Mesothelial cell of epicardium (in vitro differentiated cells): ENCODE results near the gene MAP2K2. TPM values are rescaled to one million over a fixed set of nuclear protein-coding genes. Genes with fewer than 3 reads are reported as not detected.

Source experiments
- DNase-seq, 2 experiments: peaks; one replicate each; pipeline ENCODE4 v3.0.0; 2021; ENCODE audit warnings: low spot score in 2 of 2; ENCODE audit not compliant: unreplicated experiment in 2 of 2
- H3K27ac Mint-ChIP-seq: 2 replicates; pipeline ENCODE4 v1.8.0; 2021; ENCODE audit warnings: mixed read lengths
- H3K27me3 Mint-ChIP-seq: 2 replicates; pipeline ENCODE4 v1.8.0; 2021; ENCODE audit warnings: low read depth, mixed read lengths
- H3K36me3 Mint-ChIP-seq: 2 replicates; pipeline ENCODE4 v1.8.0; 2021; ENCODE audit warnings: mixed read lengths
- H3K4me1 Mint-ChIP-seq: 2 replicates; pipeline ENCODE4 v1.8.0; 2021; ENCODE audit warnings: mixed read lengths
- H3K4me3 Mint-ChIP-seq: 2 replicates; pipeline ENCODE4 v1.8.0; 2021; ENCODE audit warnings: mild to moderate bottlenecking, moderate library complexity, mixed read lengths
- H3K9me3 Mint-ChIP-seq: 2 replicates; pipeline ENCODE4 v1.8.0; 2021; ENCODE audit warnings: mixed read lengths
- total RNA-seq: library from RNA; stranded (reverse); gene quantifications from 3 replicates; pipeline ENCODE4 v1.2.1, GENCODE V29; 2021
- TF ChIP-seq, protein P1 (sequence below): fragments of 200-600 bp; sonication (generic); IDR thresholded peaks from one replicate; pipeline ENCODE4 v1.5.0; 2021; ENCODE audit warnings: antibody characterized with exemption; ENCODE audit not compliant: unreplicated experiment

Gene MAP2K2
- total RNA-seq, 1 donor from 2014 or later: 152 TPM

DNA sequence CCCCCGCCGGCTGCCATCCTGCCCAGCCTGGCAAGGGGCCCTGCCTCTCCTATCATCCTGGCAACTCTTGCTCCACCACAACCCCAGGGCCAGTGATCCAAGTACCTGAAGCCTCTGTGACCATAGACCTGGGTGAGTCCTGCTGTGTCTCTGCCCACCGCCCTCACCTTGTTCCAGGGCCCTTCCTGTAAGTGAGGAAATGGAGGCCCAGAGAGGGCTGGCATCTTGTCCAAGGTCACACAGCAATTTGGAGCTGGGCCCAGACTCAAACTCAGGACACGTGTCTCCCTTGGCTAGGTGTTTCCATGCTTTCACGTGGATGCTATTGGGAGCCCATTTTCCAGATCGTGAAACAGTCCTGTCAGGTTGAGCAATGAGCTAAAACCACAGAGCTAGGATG is 33.2 kb upstream of the MAP2K2 start:
- Mint-ChIP-seq H3K9me3 (no peaks in the 10 kb centered on the region), H3K27ac (no peak overlapping the region), H3K27me3 (peaks cover 32% of the 10 kb centered on the region), H3K36me3 (no peaks in the 10 kb centered on the region), H3K4me3 (no peak overlapping the region), H3K4me1 (no peaks in the 10 kb centered on the region)
- TF ChIP-seq, protein P1, sequence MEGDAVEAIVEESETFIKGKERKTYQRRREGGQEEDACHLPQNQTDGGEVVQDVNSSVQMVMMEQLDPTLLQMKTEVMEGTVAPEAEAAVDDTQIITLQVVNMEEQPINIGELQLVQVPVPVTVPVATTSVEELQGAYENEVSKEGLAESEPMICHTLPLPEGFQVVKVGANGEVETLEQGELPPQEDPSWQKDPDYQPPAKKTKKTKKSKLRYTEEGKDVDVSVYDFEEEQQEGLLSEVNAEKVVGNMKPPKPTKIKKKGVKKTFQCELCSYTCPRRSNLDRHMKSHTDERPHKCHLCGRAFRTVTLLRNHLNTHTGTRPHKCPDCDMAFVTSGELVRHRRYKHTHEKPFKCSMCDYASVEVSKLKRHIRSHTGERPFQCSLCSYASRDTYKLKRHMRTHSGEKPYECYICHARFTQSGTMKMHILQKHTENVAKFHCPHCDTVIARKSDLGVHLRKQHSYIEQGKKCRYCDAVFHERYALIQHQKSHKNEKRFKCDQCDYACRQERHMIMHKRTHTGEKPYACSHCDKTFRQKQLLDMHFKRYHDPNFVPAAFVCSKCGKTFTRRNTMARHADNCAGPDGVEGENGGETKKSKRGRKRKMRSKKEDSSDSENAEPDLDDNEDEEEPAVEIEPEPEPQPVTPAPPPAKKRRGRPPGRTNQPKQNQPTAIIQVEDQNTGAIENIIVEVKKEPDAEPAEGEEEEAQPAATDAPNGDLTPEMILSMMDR: no peak
- no peak for DNase-seq

DNA sequence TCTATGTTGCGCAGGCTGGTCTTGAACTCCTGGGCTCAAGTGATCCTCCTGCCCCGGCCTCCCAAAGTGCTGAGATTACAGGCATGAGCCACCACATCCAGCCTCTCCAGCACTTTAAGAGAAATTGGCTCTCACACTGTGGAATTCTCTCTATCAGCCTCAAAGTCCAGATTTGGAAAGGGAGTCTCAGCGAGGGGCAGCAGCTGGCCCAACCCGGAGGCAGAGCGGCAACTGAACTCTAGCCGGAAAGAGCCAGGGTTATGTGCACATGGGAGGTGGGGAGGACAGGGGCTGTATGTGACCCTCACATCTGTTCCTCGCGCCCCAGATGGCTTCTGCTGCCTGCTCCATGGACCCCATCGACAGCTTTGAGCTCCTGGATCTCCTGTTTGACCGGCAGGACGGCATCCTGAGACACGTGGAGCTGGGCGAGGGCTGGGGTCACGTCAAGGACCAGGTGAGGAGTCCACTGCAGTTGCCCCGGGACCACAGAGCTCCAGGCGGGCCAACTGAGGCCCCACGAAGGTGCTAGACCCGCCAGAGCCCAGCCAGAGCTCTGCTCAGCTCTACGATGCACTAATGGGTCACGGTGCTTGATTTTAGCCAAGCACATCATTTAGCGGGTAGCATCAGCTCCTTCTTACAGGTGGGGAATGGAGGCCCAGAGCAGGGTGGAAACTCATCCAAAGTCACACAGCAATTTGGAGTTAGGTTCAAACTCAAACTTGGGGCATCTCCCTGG is 30.8 kb upstream of the MAP2K2 start:
- Mint-ChIP-seq H3K36me3 (no peaks in the 10 kb centered on the region), H3K4me1 (no peaks in the 10 kb centered on the region), H3K4me3 (no peak overlapping the region), H3K9me3 (no peaks in the 10 kb centered on the region), H3K27me3 (peaks cover 46% of the 10 kb centered on the region), H3K27ac (no peak overlapping the region)
- no peak for DNase-seq
- TF ChIP-seq, protein P1: no peak

DNA sequence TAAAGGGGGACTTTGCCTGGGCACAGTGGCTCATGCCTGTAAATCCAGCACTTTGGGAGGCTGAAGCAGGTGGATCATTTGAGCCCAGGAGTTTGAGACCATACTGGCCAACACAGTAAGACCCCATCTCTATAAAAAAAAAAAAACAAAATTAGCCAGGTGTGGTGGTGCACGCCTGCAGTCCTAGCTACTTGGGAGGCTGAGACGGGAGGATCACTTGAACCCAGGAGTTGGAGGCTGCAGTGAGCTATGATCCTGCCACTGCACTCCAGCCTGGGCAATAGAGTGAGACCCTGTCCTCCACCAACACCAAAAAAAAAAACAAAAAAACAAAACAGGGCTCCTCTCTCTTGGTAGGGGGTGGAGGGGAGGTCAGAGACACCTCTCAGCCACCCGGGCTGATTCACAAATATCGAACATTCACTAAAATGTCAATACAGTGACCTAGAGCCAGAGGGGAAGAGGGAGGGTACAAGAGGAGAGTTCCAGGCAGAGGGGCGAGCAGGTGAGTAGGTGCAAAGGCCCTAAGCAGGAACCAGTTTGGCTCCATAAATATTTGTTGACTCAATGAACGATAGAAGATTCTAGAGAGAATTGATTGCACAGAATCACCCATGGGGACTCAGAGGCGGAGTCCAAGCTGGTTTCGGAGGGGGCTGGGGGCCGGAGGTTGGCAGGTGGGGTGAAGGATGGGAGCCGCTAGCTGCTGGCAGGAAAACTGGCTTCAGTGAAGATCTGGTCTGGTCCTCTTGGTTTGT is 28.5 kb upstream of the MAP2K2 start:
- peaks cover 58% of the 10 kb centered on the region for H3K27me3 Mint-ChIP-seq
- no peaks in the 10 kb centered on the region for H3K36me3 Mint-ChIP-seq
- TF ChIP-seq, protein P1: no peak
- H3K4me3 Mint-ChIP-seq: no peak overlapping the region
- no peak overlapping the region for H3K27ac Mint-ChIP-seq
- no peak for DNase-seq
- no peaks in the 10 kb centered on the region for H3K4me1 Mint-ChIP-seq
- no peaks in the 10 kb centered on the region for H3K9me3 Mint-ChIP-seq

DNA sequence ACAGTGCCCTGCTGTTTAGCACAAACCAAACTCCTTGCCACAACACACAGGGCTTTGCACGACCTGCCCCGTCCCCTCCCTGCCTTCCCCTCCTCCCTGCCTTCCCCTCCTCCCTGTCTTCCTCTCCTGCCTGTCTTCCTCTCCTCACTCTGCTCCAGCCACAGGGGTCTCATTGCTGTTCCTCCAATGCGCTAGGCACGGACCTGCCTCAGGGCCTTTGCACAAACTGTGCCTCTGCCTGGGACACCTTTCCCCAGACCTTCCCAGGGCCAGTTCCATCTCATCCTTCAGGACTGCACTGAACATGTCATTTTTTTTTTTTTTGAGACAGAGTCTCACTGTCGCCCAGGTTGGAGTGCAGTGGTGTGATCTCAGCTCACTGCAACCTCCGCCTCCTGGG is 27.7 kb upstream of the MAP2K2 start:
- DNase-seq: no peak
- Mint-ChIP-seq H3K9me3 (no peaks in the 10 kb centered on the region), H3K4me1 (no peaks in the 10 kb centered on the region), H3K27me3 (peaks cover 59% of the 10 kb centered on the region), H3K27ac (no peak overlapping the region), H3K36me3 (no peaks in the 10 kb centered on the region), H3K4me3 (no peak overlapping the region)
- TF ChIP-seq, protein P1: no peak

DNA sequence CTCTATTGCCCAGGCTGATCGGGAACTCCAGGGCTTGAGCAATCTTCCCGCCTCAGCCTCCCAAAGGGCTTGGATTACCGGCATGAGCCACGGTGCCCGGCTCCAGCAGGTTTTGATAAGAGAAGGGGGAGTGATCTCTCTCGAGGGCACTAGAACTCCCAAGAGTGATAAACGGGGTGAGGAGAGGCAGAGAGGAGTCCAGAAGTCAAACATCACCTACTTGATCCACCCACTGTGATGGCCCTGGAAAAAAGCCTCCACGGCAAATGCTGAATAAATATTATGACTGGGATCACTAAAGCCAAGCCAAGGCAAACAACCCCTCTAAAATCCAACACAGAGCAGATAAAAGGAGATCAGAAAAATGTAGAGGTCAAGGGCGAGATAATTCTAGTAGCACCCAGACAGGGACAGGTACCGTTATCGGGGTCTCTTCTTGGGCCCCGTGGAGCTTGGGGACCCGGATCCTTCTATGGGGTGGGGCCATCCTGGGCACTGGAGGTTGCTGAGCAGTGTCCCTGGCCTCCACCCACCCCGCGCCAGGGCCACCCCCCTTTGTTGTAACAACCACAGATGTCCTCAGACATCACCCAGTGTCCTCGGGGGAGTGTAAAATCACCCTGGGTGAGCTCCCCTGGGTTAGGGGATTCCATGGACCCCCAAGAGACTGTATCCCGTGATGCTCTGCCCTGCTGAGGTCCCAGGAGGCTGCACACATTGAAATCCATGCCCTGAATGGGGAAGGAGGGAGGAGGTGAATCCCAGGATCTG is 25.8 kb upstream of the MAP2K2 start:
- Mint-ChIP-seq H3K27me3 (peaks cover 64% of the 10 kb centered on the region), H3K4me1 (no peaks in the 10 kb centered on the region), H3K27ac (no peak overlapping the region), H3K36me3 (no peaks in the 10 kb centered on the region), H3K9me3 (no peaks in the 10 kb centered on the region), H3K4me3 (no peak overlapping the region)
- TF ChIP-seq, protein P1: no peak
- no peak for DNase-seq
